GM18907 (cell line): ENCODE measurements around the gene SLC35E1.

ENCODE experiments used
- ATAC-seq: cut with Tn5 transposase; IDR thresholded peaks from one replicate; pipeline ENCODE4 v1.9.1; 2021; ENCODE audit warnings: mild to moderate bottlenecking, moderate library complexity; ENCODE audit not compliant: unreplicated experiment

The SLC35E1 gene

DNA sequence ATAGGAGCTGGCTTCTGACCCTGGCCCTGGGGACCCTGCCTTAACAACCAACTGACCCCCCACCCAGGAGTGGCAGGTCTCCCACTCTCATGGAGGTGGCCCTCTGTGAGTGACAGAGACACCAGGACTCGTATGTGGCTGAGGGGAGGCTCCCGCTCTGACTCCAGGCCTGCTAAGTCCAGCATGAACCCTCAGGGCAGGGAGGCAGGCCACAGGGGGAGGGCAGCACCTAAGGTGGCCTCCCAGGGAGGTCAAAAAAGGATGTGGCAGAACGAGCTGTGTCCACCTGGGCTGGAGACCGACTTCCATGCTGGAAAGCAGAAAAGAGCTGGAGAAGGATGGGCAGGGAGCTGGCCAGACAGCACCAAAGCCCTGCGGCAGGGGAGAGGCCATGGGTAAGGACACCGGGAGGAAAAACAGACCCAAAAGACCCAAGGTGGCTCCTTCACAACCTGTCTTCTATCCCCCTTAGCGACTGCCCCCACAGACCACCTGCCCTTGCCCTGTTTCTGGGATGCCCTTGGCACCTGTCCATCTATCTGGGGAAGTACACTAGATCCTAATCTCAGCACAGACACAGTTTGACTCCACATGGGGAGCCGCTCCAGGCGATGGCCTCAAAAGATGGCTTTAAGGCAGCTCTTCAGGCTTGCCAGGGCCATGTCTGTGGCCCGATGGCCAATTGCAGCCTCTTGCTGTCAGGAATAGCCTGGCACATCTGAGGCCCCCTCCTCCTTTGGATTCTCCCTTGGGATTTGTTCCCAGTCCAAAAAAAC lies 10.5 kb upstream of the SLC35E1 start:
- no peak for ATAC-seq

DNA sequence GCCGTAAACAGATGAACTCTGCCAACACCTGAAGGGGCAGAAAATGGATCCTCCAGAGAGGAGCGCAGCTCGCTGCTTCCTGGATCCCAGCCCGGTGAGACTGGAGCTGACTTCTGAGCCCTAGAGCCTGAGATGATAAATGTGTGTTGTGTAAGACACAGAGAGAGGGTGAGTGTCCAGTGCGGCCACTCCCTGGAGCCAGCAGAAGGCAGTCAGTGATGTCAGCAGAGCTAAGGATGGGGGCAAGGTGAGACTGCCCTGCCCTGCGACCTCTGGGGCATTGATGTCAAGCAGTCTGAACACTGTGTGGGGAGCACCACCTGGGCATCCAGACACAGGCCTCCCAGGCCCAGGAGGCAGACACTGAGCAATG lies 9.7 kb upstream of the SLC35E1 start:
- ATAC-seq: no peak

DNA sequence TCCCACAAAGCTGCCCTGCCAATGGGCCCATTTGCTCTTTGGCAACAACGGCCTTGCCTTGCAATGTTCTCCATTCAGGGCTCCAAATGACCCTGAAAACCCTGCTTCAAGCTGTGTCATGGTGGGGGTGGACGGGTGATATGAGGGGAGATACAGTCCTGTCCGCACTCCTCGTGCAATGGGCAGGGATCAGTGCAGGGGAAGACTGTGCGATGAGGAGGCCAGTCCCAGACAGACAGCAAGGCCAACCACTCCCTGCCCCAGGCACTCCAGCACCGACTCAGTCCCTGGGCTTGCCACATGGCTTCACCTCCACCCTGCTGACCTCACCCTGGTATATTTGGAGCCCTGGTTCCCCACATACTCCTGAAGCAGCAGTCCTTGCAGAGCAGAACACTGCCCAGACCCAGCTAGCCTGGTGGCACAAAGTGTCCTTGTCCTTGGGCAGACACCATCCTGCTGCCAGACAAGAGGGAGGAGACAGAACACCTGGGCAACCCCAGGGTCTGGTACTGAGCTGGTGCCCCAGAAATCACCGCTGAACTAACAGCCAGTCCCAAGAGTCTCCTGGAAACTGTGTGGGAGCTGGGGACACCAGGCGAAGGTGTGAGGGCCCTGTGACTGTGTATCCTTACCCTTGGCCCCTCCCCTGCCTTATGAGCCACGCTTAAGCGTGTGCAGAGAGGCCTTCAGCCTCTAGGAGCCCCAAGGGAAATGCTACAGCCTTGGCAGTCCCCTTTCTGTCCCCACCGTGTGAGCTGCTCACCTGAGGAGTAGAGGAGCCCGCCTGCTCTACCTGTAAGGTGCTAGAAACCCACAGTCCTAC lies 9.1 kb upstream of the SLC35E1 start:
- no peak for ATAC-seq

DNA sequence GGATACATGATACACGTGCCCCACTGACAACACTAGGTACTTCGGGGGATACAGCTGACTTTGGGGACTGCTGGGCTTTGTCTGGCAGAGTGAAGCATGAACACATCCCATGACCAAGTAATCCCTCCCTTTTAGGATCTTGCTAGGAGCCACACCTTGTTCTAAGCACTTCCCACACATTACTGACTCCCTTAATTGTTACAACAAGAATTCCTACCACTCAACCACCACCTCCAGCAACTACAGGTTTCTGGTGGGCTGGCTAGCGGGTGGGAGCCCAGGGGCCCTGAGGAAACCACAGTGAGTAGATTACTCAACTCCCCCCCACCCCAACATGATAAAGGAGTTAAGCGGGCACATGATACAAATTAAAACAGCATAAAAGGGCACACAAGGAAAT lies 7.2 kb upstream of the SLC35E1 start:
- ATAC-seq: no peak

DNA sequence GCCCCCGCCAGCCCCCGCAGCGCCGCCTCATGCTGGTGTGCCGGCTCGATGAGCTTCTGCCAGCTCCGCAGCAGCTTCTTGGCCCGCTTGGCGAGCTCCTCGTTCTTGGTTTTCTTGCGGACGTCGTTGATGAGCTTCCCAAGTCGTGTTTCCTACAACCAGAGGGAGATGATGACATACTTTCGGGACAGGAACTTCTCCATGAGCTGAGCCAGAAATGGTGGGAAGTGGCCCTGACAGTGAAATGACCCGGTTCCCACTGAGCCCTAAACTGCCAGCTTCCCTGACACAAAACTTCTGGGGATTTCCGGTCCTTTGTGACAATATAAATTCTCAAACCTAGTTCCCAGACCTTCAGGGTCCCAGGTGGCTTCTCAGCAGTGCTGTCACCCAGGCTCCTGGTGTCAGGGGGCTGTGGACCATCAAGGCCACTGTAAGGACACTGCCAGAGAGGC lies 5.3 kb upstream of the SLC35E1 start:
- ATAC-seq: no peak

- no peak for ATAC-seq
These were observed 4.7 kb upstream of the SLC35E1 start for GRCh38 chr19:16576690-16577530.

GRCh38 chr19:16575861-16576689 lies 3.9 kb upstream of the SLC35E1 start:
- no peak for ATAC-seq

- no peak for ATAC-seq
These were observed 3.1 kb upstream of the SLC35E1 start for GRCh38 chr19:16575282-16575681.

DNA sequence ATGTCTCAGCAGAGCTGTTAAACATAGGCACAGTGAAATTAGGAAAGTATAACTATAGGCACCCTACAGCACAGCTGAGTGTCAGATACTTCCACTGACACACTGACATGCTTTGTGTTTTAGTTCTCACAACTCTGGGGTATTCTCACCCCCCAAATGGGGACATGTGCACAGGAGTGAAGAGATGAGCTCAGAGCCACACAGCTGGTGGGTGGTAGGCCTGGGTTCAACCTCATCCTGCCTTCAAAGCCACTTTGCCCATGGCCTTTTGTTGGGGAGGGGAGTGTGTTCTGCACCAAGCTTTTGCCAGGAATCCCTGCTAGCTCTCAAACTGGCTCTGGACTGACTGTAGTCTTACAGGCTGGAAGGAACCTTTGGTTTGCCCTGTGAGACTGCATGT lies 1.7 kb upstream of the SLC35E1 start:
- no peak for ATAC-seq

GRCh38 chr19:16573296-16573695 lies 1.1 kb upstream of the SLC35E1 start:
- no peak for ATAC-seq

GRCh38 chr19:16571822-16572331 lies 338 bp downstream of the SLC35E1 start:
- no peak for ATAC-seq

DNA sequence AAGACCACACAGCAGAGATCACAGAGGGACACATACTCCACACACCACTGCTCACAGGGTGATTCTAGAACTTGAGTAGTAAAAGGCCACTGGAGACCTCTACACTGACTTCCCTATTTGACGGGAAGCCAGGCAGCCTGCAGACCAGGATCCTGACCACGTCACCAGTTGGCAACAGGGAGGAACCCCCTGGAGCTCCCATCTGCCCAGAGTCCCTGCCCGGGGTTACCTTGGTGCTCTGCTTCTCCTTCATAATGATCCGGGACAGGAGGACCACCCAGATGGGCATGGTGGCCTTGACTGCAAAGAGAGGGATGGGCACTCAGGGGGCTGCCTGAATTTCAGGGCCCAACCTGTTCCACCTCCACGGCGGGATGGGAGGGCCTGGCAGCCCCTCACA lies 932 bp downstream of the SLC35E1 start:
- no peak for ATAC-seq

GRCh38 chr19:16569609-16570320 lies 2.5 kb downstream of the SLC35E1 start:
- no peak for ATAC-seq

DNA sequence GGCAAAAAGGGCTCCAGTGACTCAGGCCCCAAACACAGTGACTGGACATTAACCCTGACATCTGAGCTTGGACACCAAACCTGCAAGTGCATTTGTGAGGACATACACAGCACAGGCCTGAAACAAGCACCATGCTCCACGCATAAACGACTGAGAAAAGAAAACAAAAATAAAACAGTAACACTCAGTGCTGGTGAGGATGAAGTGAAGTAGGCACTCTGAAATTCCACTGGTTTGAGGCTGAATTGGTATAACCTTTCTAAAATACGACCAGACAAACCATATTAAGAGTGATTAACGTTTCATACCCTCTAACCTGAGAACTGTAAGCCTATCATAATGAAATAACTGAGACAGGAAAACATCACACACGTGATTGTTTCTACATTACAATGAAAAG lies 5.5 kb downstream of the SLC35E1 start:
- no peak for ATAC-seq

DNA sequence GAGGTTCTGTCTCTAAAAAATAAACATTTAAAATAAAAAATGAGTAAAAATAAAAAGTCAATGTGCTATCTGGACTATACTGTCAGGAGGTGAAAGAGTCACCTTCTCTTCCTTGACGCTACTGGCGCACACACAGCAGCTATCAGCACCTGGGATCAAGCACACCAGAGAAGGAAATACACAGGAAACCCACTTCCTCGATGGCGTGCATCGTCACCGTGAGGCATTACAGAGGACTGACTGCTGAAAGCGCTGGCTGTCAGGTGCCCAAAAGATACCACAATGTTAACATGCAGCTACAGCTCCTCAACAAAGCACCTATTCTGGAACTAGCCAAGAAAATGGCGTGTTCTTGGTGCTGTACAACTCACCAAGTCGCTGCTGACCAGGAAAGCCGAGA lies 6.1 kb downstream of the SLC35E1 start:
- no peak for ATAC-seq

DNA sequence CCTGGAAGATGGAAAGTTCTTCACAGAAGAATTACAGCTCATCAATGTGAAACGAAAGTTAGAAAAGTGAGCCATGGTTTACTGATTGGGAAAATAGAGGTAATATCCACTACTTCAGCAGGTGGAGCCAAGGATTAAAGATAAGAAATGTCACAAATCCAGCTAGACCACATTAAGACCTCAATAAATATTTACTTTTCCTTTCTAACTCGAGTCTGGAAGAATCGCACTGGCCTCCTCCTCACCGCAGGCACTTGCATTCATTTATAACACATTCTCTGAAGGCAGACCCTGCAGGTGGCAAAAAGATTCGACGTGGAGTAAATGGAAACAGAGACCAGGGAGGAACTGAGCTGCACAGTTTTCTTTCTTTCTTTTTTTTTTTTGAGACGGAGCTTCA lies 7.4 kb downstream of the SLC35E1 start:
- no peak for ATAC-seq

DNA sequence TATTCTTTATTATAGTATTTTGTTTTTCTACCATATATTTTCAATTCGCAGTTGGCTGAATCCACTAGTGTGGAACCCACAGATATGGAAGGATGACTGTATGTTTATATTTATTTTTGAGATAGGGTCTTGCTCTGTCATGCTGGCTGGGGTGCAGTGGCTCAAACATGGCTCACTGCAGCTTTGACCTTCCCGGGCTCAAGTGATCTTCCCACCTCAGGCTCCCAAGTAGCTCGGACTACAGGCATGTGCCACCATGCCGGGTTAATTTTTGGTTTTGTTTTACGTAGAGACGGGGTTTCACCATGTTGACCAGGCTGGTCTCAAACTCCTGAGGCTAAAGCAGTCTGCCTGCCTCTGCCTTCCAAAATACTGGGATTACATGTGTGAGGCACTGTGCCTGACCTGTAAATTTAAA lies 9.6 kb downstream of the SLC35E1 start:
- no peak for ATAC-seq

DNA sequence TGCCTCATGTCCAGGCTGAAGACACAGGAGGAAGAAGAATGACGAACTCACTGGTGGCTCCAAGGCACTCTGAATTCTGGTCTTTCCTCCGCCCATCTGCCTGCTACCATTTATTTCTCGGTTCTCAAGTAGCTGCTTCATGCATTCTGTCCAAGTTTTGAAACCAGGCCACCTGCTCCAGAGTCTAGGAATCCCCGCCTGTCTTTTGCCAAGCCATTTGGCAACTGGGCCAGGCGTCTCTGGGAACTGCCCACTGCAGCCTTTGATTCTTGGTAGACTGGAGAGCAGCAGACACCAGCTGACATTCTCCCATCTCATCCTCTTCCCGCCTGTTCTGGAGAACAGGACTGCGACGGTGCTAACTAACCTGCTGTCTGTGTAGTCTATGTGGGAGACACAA lies 10.8 kb downstream of the SLC35E1 start:
- ATAC-seq: no peak

DNA sequence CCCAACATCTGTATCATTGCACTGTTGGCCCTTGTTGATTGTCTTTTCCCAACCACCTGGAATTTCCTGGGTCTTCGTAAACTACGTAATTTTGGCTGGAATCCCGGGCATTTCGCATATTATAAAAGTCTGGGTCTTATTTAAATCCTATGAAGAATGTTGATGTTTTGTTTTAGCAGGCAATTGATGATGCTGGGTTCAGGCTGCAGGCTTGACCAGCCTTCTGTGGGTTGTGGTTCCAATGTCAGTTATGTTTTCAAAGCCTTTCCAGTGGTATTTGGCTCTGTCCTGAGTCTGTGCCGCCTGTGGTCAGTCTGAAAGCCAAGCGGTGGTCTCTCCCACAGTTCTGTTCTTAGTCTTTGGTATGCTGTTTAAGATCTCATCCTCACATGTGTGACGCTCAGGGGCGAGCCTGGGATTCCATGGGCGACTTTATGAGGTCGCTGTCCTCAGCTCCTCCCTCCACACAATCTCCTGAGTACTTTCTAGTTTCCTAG lies 12.4 kb downstream of the SLC35E1 start:
- ATAC-seq: no peak
